ENCODE results near the gene OPCML. TPM values are rescaled to one million over a fixed set of nuclear protein-coding genes. Genes with fewer than 3 reads are reported as not detected.

Gene OPCML
- polyA plus RNA-seq, 3 donors from 2014 or later: not detected

GRCh38 chr11:132496341-132496740 is 1036.0 kb downstream of the OPCML start:
- no peak overlapping the region for H3K4me3 Mint-ChIP-seq
- H3K27ac Mint-ChIP-seq: no peak overlapping the region
- H3K4me1 Mint-ChIP-seq: no peaks in the 10 kb centered on the region
- no peaks in the 10 kb centered on the region for H3K36me3 Mint-ChIP-seq
- peaks cover 0 to 2% (median 0%) of the 10 kb centered on the region in 3 donors for H3K27me3 Mint-ChIP-seq (ENCODE audit: low read depth in 3 of 3)
- no peak for DNase-seq
- peaks cover 5 to 23% (median 8%) of the 10 kb centered on the region in 6 donors for H3K9me3 Mint-ChIP-seq

GRCh38 chr11:132493801-132494200 is 1038.5 kb downstream of the OPCML start:
- Mint-ChIP-seq H3K27me3 (ENCODE audit: low read depth in 3 of 3) (peaks cover 0 to 2% (median 2%) of the 10 kb centered on the region in 3 donors), H3K4me3 (no peak overlapping the region), H3K9me3 (peaks cover 8 to 36% (median 17%) of the 10 kb centered on the region in 6 donors), H3K27ac (no peak overlapping the region), H3K36me3 (peaks cover 0 to 6% (median 6%) of the 10 kb centered on the region in 3 donors), H3K4me1 (no peaks in the 10 kb centered on the region)
- DNase-seq: no peak

DNA sequence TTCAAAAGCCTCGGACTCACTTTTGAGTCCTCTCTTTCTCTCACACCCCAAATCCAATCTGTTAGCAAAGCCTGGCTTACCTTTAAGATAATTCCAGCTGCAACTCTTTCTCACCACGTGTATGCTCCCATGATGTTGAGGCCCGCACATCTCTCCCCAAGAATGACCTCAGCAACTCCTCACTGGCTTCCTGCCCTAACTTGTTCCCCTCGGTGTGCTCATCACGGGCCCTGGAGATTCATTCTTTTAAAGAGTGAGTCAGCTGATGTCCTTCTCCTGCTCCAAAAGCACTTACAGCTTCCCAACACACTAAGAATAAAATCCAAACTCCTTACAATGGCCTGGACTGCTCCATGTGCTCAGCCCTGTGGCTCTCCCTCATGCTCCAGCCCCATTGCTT is 1041.3 kb downstream of the OPCML start:
- H3K27me3 Mint-ChIP-seq (ENCODE audit: low read depth in 3 of 3): peaks cover 0 to 4% (median 3%) of the 10 kb centered on the region in 3 donors
- DNase-seq: no peak
- H3K4me3 Mint-ChIP-seq: no peak overlapping the region
- no peaks in the 10 kb centered on the region for H3K4me1 Mint-ChIP-seq
- peaks cover 0 to 6% (median 6%) of the 10 kb centered on the region in 3 donors for H3K36me3 Mint-ChIP-seq
- H3K9me3 Mint-ChIP-seq: peaks cover 16 to 48% (median 29%) of the 10 kb centered on the region in 6 donors
- no peak overlapping the region for H3K27ac Mint-ChIP-seq

GRCh38 chr11:132486060-132486459 is 1046.2 kb downstream of the OPCML start:
- H3K27ac Mint-ChIP-seq: no peak overlapping the region
- no peak overlapping the region for H3K4me3 Mint-ChIP-seq
- no peak for DNase-seq
- H3K4me1 Mint-ChIP-seq: no peaks in the 10 kb centered on the region
- H3K27me3 Mint-ChIP-seq (ENCODE audit: low read depth in 3 of 3): peaks cover 0 to 3% (median 2%) of the 10 kb centered on the region in 3 donors
- peaks cover 7 to 34% (median 21%) of the 10 kb centered on the region in 6 donors for H3K9me3 Mint-ChIP-seq
- H3K36me3 Mint-ChIP-seq: peaks cover 0 to 3% (median 3%) of the 10 kb centered on the region in 3 donors

DNA sequence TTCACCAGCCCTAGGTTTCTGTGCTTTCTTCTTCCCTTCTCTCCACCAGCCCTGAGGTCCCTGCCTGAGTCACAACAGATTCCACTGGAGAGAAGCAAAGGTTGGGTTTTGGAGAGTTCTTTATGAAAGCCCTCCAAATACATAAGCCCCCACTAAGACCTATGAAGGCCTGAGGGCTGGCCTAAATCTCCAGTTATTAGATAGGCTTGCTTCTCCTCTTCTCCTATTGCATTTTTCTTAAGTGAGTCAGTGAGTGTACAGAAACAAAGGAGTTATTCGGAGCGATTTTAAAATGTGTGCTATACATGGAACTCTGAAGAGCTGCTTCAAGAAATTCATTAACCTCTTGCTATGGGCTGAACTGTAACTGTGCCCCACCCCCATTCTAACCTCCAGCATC is 1057.3 kb downstream of the OPCML start:
- Mint-ChIP-seq H3K36me3 (no peaks in the 10 kb centered on the region), H3K9me3 (peaks cover 2 to 32% (median 11%) of the 10 kb centered on the region in 6 donors), H3K4me1 (no peaks in the 10 kb centered on the region), H3K27me3 (ENCODE audit: low read depth in 3 of 3) (no peaks in the 10 kb centered on the region), H3K4me3 (no peak overlapping the region), H3K27ac (no peak overlapping the region)
- no peak for DNase-seq

GRCh38 chr11:132472411-132473172 is 1059.7 kb downstream of the OPCML start:
- Mint-ChIP-seq H3K4me1 (no peaks in the 10 kb centered on the region), H3K27ac (no peak overlapping the region), H3K27me3 (ENCODE audit: low read depth in 3 of 3) (no peaks in the 10 kb centered on the region), H3K4me3 (no peak overlapping the region), H3K36me3 (no peaks in the 10 kb centered on the region), H3K9me3 (peaks cover 0 to 24% (median 11%) of the 10 kb centered on the region in 6 donors)
- no peak for DNase-seq

- no peak overlapping the region for H3K27ac Mint-ChIP-seq
- no peaks in the 10 kb centered on the region for H3K36me3 Mint-ChIP-seq
- no peak overlapping the region for H3K4me3 Mint-ChIP-seq
- peaks cover 0 to 17% (median 11%) of the 10 kb centered on the region in 6 donors for H3K9me3 Mint-ChIP-seq
- H3K27me3 Mint-ChIP-seq (ENCODE audit: low read depth in 3 of 3): no peaks in the 10 kb centered on the region
- DNase-seq: no peak
- H3K4me1 Mint-ChIP-seq: no peaks in the 10 kb centered on the region
Observed at GRCh38 chr11:132471466-132471865, 1060.8 kb downstream of the OPCML start.

GRCh38 chr11:132466983-132467382 is 1065.3 kb downstream of the OPCML start:
- no peak for DNase-seq
- no peaks in the 10 kb centered on the region for H3K4me1 Mint-ChIP-seq
- no peak overlapping the region for H3K27ac Mint-ChIP-seq
- H3K36me3 Mint-ChIP-seq: no peaks in the 10 kb centered on the region
- H3K4me3 Mint-ChIP-seq: no peak overlapping the region
- H3K27me3 Mint-ChIP-seq (ENCODE audit: low read depth in 3 of 3): peaks cover 0 to 3% (median 0%) of the 10 kb centered on the region in 3 donors
- H3K9me3 Mint-ChIP-seq: peaks cover 0 to 8% (median 1%) of the 10 kb centered on the region in 6 donors

GRCh38 chr11:132464939-132465338 is 1067.4 kb downstream of the OPCML start:
- DNase-seq: no peak
- H3K9me3 Mint-ChIP-seq: peaks cover 0 to 12% (median 6%) of the 10 kb centered on the region in 6 donors
- H3K36me3 Mint-ChIP-seq: no peaks in the 10 kb centered on the region
- no peaks in the 10 kb centered on the region for H3K4me1 Mint-ChIP-seq
- peaks cover 0 to 3% (median 0%) of the 10 kb centered on the region in 3 donors for H3K27me3 Mint-ChIP-seq (ENCODE audit: low read depth in 3 of 3)
- no peak overlapping the region for H3K4me3 Mint-ChIP-seq
- no peak overlapping the region for H3K27ac Mint-ChIP-seq

GRCh38 chr11:132464003-132464342 is 1068.3 kb downstream of the OPCML start:
- Mint-ChIP-seq H3K4me1 (no peaks in the 10 kb centered on the region), H3K4me3 (no peak overlapping the region), H3K27me3 (ENCODE audit: low read depth in 3 of 3) (peaks cover 0 to 3% (median 0%) of the 10 kb centered on the region in 3 donors), H3K9me3 (peaks cover 0 to 12% (median 8%) of the 10 kb centered on the region in 6 donors), H3K36me3 (no peaks in the 10 kb centered on the region), H3K27ac (no peak overlapping the region)
- DNase-seq: no peak

DNA sequence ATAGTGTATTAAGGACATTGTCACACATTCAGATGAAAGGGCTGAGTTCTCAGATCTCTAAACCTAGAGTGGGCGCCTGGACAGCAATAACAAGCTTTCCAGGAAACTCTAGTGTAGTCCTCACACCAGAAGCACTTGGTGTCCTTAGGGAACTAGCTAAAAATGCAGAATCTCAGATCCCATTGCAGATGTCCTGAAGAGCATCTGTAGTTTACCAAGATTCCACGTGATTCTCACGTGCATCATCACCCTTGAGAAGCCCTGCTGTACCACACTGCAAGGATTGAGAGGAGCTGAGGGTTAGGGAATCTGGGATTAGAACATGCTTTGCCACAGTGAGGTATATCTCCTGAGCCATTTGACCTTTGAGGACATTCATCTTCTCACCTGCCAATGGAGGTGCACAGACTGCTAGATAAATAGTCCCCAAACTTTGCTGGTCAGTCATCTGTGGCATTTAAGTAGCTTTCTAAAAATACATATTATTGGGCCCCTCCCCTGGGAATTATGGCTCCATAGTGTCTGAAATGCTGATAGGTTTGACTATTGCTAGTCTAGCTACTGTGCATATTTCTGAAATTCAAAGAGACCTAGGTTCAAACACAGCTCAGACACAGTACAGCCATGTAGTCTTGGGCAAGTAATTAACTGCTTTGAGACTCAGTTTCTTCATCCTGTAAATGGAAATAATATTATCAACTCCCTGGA is 1068.9 kb downstream of the OPCML start:
- Mint-ChIP-seq H3K27ac (no peak overlapping the region), H3K4me1 (no peaks in the 10 kb centered on the region), H3K4me3 (no peak overlapping the region), H3K36me3 (no peaks in the 10 kb centered on the region), H3K9me3 (peaks cover 0 to 12% (median 8%) of the 10 kb centered on the region in 6 donors), H3K27me3 (ENCODE audit: low read depth in 3 of 3) (peaks cover 0 to 3% (median 0%) of the 10 kb centered on the region in 3 donors)
- no peak for DNase-seq

DNA sequence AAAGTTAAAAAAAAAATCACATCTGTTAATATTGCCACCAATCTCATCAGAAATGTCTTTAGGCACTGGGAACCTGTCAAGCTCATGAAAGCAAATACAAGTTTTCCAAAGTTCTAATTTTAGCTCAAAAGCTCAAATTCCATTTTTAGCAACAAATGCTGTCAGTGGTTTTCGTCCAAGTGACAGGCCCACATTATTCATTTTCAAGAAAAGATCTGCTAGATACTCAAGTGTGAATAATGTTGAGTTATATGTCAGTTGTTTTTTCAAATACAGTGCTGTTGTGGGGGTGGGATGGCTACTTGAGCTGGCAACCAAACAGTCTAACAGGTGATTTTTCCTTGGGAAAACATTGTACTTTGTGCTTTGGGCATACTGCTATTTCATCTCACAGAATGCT is 1072.6 kb downstream of the OPCML start:
- no peak overlapping the region for H3K4me3 Mint-ChIP-seq
- H3K27ac Mint-ChIP-seq: no peak overlapping the region
- no peaks in the 10 kb centered on the region for H3K36me3 Mint-ChIP-seq
- H3K27me3 Mint-ChIP-seq (ENCODE audit: low read depth in 3 of 3): peaks cover 0 to 3% (median 0%) of the 10 kb centered on the region in 3 donors
- no peaks in the 10 kb centered on the region for H3K4me1 Mint-ChIP-seq
- DNase-seq: no peak
- H3K9me3 Mint-ChIP-seq: peaks cover 0 to 12% (median 8%) of the 10 kb centered on the region in 6 donors

- no peak overlapping the region for H3K27ac Mint-ChIP-seq
- peaks cover 0 to 1% (median 0%) of the 10 kb centered on the region in 3 donors for H3K27me3 Mint-ChIP-seq (ENCODE audit: low read depth in 3 of 3)
- no peak for DNase-seq
- H3K4me3 Mint-ChIP-seq: no peak overlapping the region
- H3K4me1 Mint-ChIP-seq: no peaks in the 10 kb centered on the region
- peaks cover 0 to 21% (median 9%) of the 10 kb centered on the region in 6 donors for H3K9me3 Mint-ChIP-seq
- no peaks in the 10 kb centered on the region for H3K36me3 Mint-ChIP-seq
Observed at GRCh38 chr11:132457445-132457844, 1074.9 kb downstream of the OPCML start.

- H3K27ac Mint-ChIP-seq: no peak overlapping the region
- no peak for DNase-seq
- peaks cover 0 to 23% (median 11%) of the 10 kb centered on the region in 6 donors for H3K9me3 Mint-ChIP-seq
- H3K4me3 Mint-ChIP-seq: no peak overlapping the region
- no peaks in the 10 kb centered on the region for H3K36me3 Mint-ChIP-seq
- no peaks in the 10 kb centered on the region for H3K4me1 Mint-ChIP-seq
- peaks cover 0 to 3% (median 0%) of the 10 kb centered on the region in 3 donors for H3K27me3 Mint-ChIP-seq (ENCODE audit: low read depth in 3 of 3)
Observed at GRCh38 chr11:132456751-132457328, 1075.5 kb downstream of the OPCML start.

All from immature natural killer cell (primary cell).